KOPT-K1 (cell line): ENCODE data around the gene ICAM1.

ENCODE experiments used
- H3K27ac ChIP-seq: fragments of 200-600 bp; sonication (generic); 2 replicates; pipeline ENCODE4 v1.5.1; 2016; ENCODE audit warnings: antibody characterized with exemption, mild to moderate bottlenecking, low read depth, low read length; ENCODE audit not compliant: poor library complexity, severe bottlenecking
- H3K36me3 ChIP-seq: fragments of 200-600 bp; sonication (generic); 2 replicates; pipeline ENCODE4 v1.5.1; 2017; ENCODE audit warnings: antibody characterized with exemption, mild to moderate bottlenecking, low read length, moderate library complexity; ENCODE audit not compliant: insufficient read depth
- H3K9me3 ChIP-seq: fragments of 200-600 bp; sonication (generic); 2 replicates; pipeline ENCODE4 v1.5.1; 2017; ENCODE audit warnings: antibody characterized with exemption, low read length, mild to moderate bottlenecking; ENCODE audit not compliant: insufficient read depth, poor library complexity, severe bottlenecking

The ICAM1 gene

GRCh38 chr19:10283301-10284064 is 12.6 kb downstream of the ICAM1 start:
- Histone ChIP-seq H3K27ac (no peak overlapping the region), H3K9me3 (peaks cover 6% of the 10 kb centered on the region), H3K36me3 (no peaks in the 10 kb centered on the region)

- Histone ChIP-seq H3K27ac (no peak overlapping the region), H3K9me3 (peaks cover 14% of the 10 kb centered on the region), H3K36me3 (no peaks in the 10 kb centered on the region)
Measured at GRCh38 chr19:10284065-10284959, 13.4 kb downstream of the ICAM1 start.

GRCh38 chr19:10284960-10285278 is 14.0 kb downstream of the ICAM1 start:
- no peak overlapping the region for H3K27ac ChIP-seq
- peaks cover 16% of the 10 kb centered on the region for H3K9me3 ChIP-seq
- H3K36me3 ChIP-seq: no peaks in the 10 kb centered on the region

- Histone ChIP-seq H3K9me3 (peaks cover 21% of the 10 kb centered on the region), H3K27ac (no peak overlapping the region), H3K36me3 (no peaks in the 10 kb centered on the region)
Measured at GRCh38 chr19:10285393-10285792, 14.5 kb downstream of the ICAM1 start.

- no peaks in the 10 kb centered on the region for H3K36me3 ChIP-seq
- H3K27ac ChIP-seq: peak within 1 kb of the TSS; percentile 33
- H3K9me3 ChIP-seq: peaks cover 38% of the 10 kb centered on the region
Measured at GRCh38 chr19:10286803-10287737, 16.1 kb downstream of the ICAM1 start, which contains the start of gene ICAM4. TSS of gene ICAM4 (plus strand) at chr19:10286955. CDS start at chr19:10287013, 58 bp downstream.

- no peak overlapping the region for H3K27ac ChIP-seq
- no peaks in the 10 kb centered on the region for H3K36me3 ChIP-seq
Measured at GRCh38 chr19:10288662-10289166, 17.8 kb downstream of the ICAM1 start.

GRCh38 chr19:10289167-10289835 is 18.4 kb downstream of the ICAM1 start:
- H3K9me3 ChIP-seq: peaks cover 54% of the 10 kb centered on the region
- H3K27ac ChIP-seq: no peak overlapping the region

More at GRCh38 chr19:10288662-10289166, 17.8 kb downstream of the ICAM1 start:
- H3K9me3 ChIP-seq: peaks cover 54% of the 10 kb centered on the region

GRCh38 chr19:10289836-10290356 is 19.0 kb downstream of the ICAM1 start, which contains the start of gene ICAM5:
TSS of gene ICAM5 (plus strand) at chr19:10289952. CDS start at chr19:10290044, 92 bp downstream.
- peaks cover 54% of the 10 kb centered on the region for H3K9me3 ChIP-seq
- H3K27ac ChIP-seq: no peak within 1 kb of the TSS
- no peaks in the 10 kb centered on the region for H3K36me3 ChIP-seq

More at GRCh38 chr19:10289167-10289835, 18.4 kb downstream of the ICAM1 start:
- no peaks in the 10 kb centered on the region for H3K36me3 ChIP-seq

GRCh38 chr19:10290357-10290875 is 19.5 kb downstream of the ICAM1 start:
- Histone ChIP-seq H3K36me3 (no peaks in the 10 kb centered on the region), H3K9me3 (peaks cover 54% of the 10 kb centered on the region), H3K27ac (no peak overlapping the region)

- Histone ChIP-seq H3K36me3 (no peaks in the 10 kb centered on the region), H3K9me3 (peaks cover 54% of the 10 kb centered on the region), H3K27ac (no peak overlapping the region)
Measured at GRCh38 chr19:10290876-10291553, 20.1 kb downstream of the ICAM1 start.

GRCh38 chr19:10291554-10292205 is 20.8 kb downstream of the ICAM1 start:
- H3K36me3 ChIP-seq: no peaks in the 10 kb centered on the region
- H3K9me3 ChIP-seq: peaks cover 54% of the 10 kb centered on the region
- H3K27ac ChIP-seq: no peak overlapping the region

- Histone ChIP-seq H3K9me3 (peaks cover 54% of the 10 kb centered on the region), H3K36me3 (no peaks in the 10 kb centered on the region), H3K27ac (no peak overlapping the region)
Measured at GRCh38 chr19:10292206-10292788, 21.4 kb downstream of the ICAM1 start.
